A673 (cell line): Measurements from ENCODE around the gene FHIT. TPM values are rescaled to one million over a fixed set of nuclear protein-coding genes. Genes with fewer than 3 reads are reported as not detected.
A peak's percentile ranks its signal among the peaks of the same experiment; 100 is the strongest.

ENCODE experiments used
- BruUV-seq: library from RNA; stranded (reverse); fragments of 400-500 nt; replicated peaks from 2 replicates; lab custom pipeline; 2021; lab: Mats Ljungman, UMichigan
- CTCF ChIA-PET: fragments of 300-600 bp; sonication (Branson Sonifier 250); formaldehyde crosslinking; loops from one replicate; lab custom pipeline; 2022; ENCODE audit warnings: antibody characterized with exemption; lab: Charles Lee
- POLR2A ChIA-PET: fragments of 300-600 bp; sonication (Branson Sonifier 250); formaldehyde crosslinking; loops from one replicate; lab custom pipeline; 2022; ENCODE audit warnings: antibody characterized with exemption; ENCODE audit not compliant: low non-redundant PET; lab: Charles Lee
- DNase-seq: peaks from one replicate; pipeline ENCODE4 v3.0.0-alpha.2; 2015; ENCODE audit warnings: low spot score
- H3K27ac ChIP-seq: fragments of 200-600 bp; sonication (generic); 2 replicates; pipeline ENCODE4 v1.5.1; 2016; ENCODE audit warnings: mixed run types, low read depth, mild to moderate bottlenecking, mixed read lengths, antibody characterized with exemption, low read length; ENCODE audit not compliant: poor library complexity, severe bottlenecking
- H3K27me3 ChIP-seq: fragments of 200-600 bp; sonication (generic); replicated peaks from 2 replicates; pipeline ENCODE4 v1.6.1; 2017; ENCODE audit warnings: mixed run types, low read depth, mild to moderate bottlenecking, mixed read lengths, antibody characterized with exemption, low read length; ENCODE audit not compliant: insufficient read depth, poor library complexity
- H3K36me3 ChIP-seq: fragments of 200-600 bp; sonication (generic); 2 replicates; pipeline ENCODE4 v1.6.1; 2016; ENCODE audit warnings: mixed run types, mild to moderate bottlenecking, mixed read lengths, antibody characterized with exemption, low read length; ENCODE audit not compliant: insufficient read depth, poor library complexity, severe bottlenecking
- H3K4me1 ChIP-seq: fragments of 200-600 bp; sonication (generic); 2 replicates; pipeline ENCODE4 v1.6.1; 2017; ENCODE audit warnings: mixed run types, mild to moderate bottlenecking, mixed read lengths, antibody characterized with exemption, low read length; ENCODE audit not compliant: insufficient read depth, poor library complexity, severe bottlenecking
- H3K4me3 ChIP-seq: fragments of 200-600 bp; sonication (generic); 2 replicates; pipeline ENCODE4 v1.5.1; 2016; ENCODE audit warnings: low read depth, mixed run types, mild to moderate bottlenecking, mixed read lengths, low read length; ENCODE audit not compliant: poor library complexity, severe bottlenecking
- H3K9me3 ChIP-seq: fragments of 200-600 bp; sonication (generic); 2 replicates; pipeline ENCODE4 v1.6.1; 2016; ENCODE audit warnings: mixed run types, low read depth, mild to moderate bottlenecking, mixed read lengths, antibody characterized with exemption, low read length; ENCODE audit not compliant: poor library complexity, severe bottlenecking
- CTCF ChIP-seq: fragments of 300-800, 200-600 bp; sonication (generic); conservative IDR thresholded peaks from 2 replicates; pipeline ENCODE4 v1.5.1; 2017; ENCODE audit warnings: low read depth, mild to moderate bottlenecking, antibody characterized with exemption, low read length, moderate library complexity, mixed read lengths
- EZH2 ChIP-seq: fragments of 200-600 bp; sonication (generic); IDR thresholded peaks from 2 replicates; pipeline ENCODE4 v1.6.1; 2017; ENCODE audit warnings: borderline replicate concordance, low read depth, mild to moderate bottlenecking, mixed read lengths, antibody characterized with exemption, low read length; ENCODE audit not compliant: poor library complexity, severe bottlenecking
- intact Hi-C: fragments of 100-400 bp; cut with micrococcal nuclease; formaldehyde crosslinking; loops from one replicate; pipeline ENCODE4 v1.10.0; 2022; ENCODE audit not compliant: unreplicated experiment
- total RNA-seq: library from RNA; stranded (reverse); gene quantifications from 2 replicates; pipeline ENCODE4 v1.2.3, GENCODE V29; 2021

FHIT gene
- total RNA-seq, 1 experiment from 2014 or later, result not detected

- no TSS peak for BruUV-seq
- POLR2A ChIA-PET, result no interaction called here
- no peaks in the 10 kb centered on the region for H3K4me1 ChIP-seq
- peak; percentile 0 for DNase-seq
- TF ChIP-seq CTCF, result no peak
- TF ChIP-seq EZH2, result no peak
- no peaks in the 10 kb centered on the region for H3K27me3 ChIP-seq
- no peaks in the 10 kb centered on the region for H3K36me3 ChIP-seq
- H3K27ac ChIP-seq, result no peak overlapping the region
- H3K9me3 ChIP-seq, result no peaks in the 10 kb centered on the region
- intact Hi-C loops, result no loop called here
- CTCF ChIA-PET, result no interaction called here
- H3K4me3 ChIP-seq, result peak overlapping the region; percentile 54
Observed at GRCh38 chr3:61250784-61251173, 473 bp downstream of the FHIT start.

- DNase-seq, result no peak
- no TSS peak for BruUV-seq
- H3K4me3 ChIP-seq, result no peak overlapping the region
- intact Hi-C loops, result no loop called here
- no peaks in the 10 kb centered on the region for H3K36me3 ChIP-seq
- H3K27ac ChIP-seq, result no peak overlapping the region
- ChIA-PET POLR2A (no interaction called here), CTCF (no interaction called here)
- no peak for TF ChIP-seq EZH2
- no peak for TF ChIP-seq CTCF
- no peaks in the 10 kb centered on the region for H3K4me1 ChIP-seq
- H3K9me3 ChIP-seq, result no peaks in the 10 kb centered on the region
- no peaks in the 10 kb centered on the region for H3K27me3 ChIP-seq
Observed at GRCh38 chr3:61248496-61248895, 2.8 kb downstream of the FHIT start.

- Histone ChIP-seq H3K27ac (no peak overlapping the region), H3K4me1 (no peaks in the 10 kb centered on the region), H3K36me3 (no peaks in the 10 kb centered on the region), H3K27me3 (no peaks in the 10 kb centered on the region), H3K4me3 (no peak overlapping the region), H3K9me3 (no peaks in the 10 kb centered on the region)
- DNase-seq, result no peak
- CTCF ChIA-PET, result no interaction called here
- BruUV-seq, result no TSS peak
- intact Hi-C loops, result no loop called here
- POLR2A ChIA-PET, result no interaction called here
- TF ChIP-seq CTCF, result no peak
- no peak for TF ChIP-seq EZH2
Observed at GRCh38 chr3:61247191-61247590, 4.1 kb downstream of the FHIT start.
